C4-2B (cell line): ENCODE data around the gene TXN2.
"Not testable (repeated sequence)": the region's sequence is repeated elsewhere in the genome, so short reads cannot be mapped to it uniquely, and the experiment has no call there.

Source experiments
- H3K27ac ChIP-seq: fragments of 450-650 bp; 2 replicates; pipeline ENCODE4 v1.5.1; 2017
- CTCF ChIP-seq: fragments of 450-650 bp; conservative IDR thresholded peaks from 2 replicates; pipeline ENCODE4 v1.5.1; 2017; ENCODE audit warnings: mild to moderate bottlenecking
- ZFX ChIP-seq: fragments of 450-650 bp; IDR thresholded peaks from 2 replicates; pipeline ENCODE4 v1.6.1; 2017

The TXN2 gene

DNA sequence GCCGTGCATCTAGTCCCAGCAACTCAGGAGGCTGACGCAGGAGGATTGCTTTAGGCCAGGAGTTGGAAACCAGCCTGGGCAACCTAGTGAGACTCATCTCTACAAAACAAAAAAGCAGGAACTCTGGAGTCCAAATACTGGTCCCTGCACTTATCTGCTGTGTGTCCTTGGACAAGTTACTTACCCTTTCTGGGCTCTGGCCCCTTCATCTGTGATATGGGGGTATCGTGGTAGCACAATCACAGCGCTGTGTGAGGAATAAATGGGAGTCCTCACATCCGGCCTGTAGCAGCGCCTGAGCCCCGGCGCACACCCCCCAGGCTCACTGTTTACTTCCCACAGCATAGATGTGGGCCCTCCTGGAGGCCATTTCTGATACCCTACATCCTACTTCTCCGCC is 49.5 kb downstream of the TXN2 start:
- no peak overlapping the region for H3K27ac ChIP-seq
- TF ChIP-seq ZFX, result no peak
- no peak for TF ChIP-seq CTCF

DNA sequence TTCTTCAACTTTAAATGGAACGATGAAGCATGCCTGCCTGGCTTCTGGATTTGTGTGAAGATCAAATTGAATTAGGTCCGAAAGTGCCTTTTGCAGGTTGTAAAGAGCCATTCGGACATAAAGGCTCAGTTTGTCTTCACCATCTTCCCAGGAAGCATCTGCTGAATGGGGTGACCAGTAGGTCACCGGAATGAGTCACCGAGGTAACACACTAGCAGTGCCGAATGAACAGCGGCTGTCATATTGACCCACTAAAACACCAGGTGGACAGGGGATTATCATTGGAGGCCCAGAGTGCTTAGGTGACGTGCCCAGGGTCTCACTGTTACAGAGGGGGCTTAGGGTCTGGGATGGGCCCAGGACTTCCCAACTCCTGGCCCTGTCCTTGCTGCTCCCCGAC is 50.6 kb downstream of the TXN2 start:
- no peak overlapping the region for H3K27ac ChIP-seq
- TF ChIP-seq ZFX (no peak), CTCF (no peak)

- not testable (repeated sequence) for H3K27ac ChIP-seq
These were observed 53.5 kb downstream of the TXN2 start for GRCh38 chr22:36427952-36428351.

GRCh38 chr22:36425977-36426523 is 55.4 kb downstream of the TXN2 start:
- TF ChIP-seq CTCF, result no peak
- no peak overlapping the region for H3K27ac ChIP-seq

- TF ChIP-seq ZFX, result no peak
- no peak for TF ChIP-seq CTCF
- no peak overlapping the region for H3K27ac ChIP-seq
These were observed 56.4 kb downstream of the TXN2 start for GRCh38 chr22:36424901-36425579.

DNA sequence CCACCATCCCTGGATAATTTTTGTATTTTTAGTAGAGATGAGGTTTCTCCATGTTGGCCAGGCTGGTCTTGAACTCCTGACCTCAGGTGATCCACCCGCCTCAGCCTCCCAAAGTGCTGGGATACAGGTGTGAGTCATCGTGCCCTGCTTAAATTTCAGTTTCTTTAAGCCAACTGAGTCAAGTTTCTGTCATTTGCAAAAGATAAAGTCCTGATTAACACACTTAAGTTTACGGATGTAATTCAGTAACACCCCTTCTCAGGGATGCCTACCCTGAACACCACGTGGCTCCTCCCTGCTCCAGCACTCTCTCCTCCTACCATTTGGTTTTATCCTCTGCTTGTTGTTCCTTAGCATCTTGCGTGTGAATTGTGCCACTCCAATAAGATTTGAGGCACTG is 57.0 kb downstream of the TXN2 start:
- H3K27ac ChIP-seq, result not testable (repeated sequence)

GRCh38 chr22:36423461-36424404 is 57.7 kb downstream of the TXN2 start:
- TF ChIP-seq CTCF, result no peak
- TF ChIP-seq ZFX, result no peak
- H3K27ac ChIP-seq, result no peak overlapping the region

DNA sequence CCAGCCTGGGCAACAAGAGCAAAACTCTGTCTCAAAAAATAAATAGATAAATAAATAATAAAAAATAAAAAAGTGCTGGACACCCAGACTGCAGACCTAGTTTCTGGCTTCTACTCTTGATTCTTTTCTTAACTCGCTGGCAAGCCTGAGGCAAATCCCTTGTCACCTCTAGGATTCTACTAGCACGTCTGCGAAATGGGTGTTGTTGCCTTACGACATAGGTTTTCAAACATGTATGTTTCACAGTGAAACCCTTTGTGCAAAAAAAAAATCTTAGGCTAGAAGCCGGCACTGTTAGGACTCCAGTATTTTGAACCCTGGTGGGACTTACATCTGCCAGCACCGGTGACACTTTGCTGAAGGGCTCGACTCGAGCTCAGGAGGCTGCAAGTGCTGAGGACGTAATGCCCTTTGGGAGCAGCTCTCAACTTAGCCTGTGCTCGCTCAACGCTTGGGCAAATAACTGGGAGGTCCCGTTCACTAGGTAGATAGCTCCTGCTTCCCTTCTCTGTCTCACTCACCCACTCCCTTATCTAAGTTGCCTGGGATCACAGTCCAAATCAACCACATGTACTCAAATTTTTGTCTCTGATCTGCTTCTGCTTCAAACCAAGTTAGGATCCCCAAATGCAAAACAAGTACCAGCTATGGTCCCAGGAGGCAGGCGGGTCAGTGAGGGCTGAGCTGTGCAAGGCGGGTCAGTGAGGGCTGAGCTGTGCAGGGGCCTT is 59.0 kb downstream of the TXN2 start:
- H3K27ac ChIP-seq, result no peak overlapping the region
- TF ChIP-seq CTCF (no peak), ZFX (no peak)
